Skeletal muscle tissue (tissue), 4 donors: ENCODE measurements around the gene WNK2. TPM values are rescaled to one million over a fixed set of nuclear protein-coding genes. Genes with fewer than 3 reads are reported as not detected.

Source experiments
- H3K27ac ChIP-seq: one replicate; pipeline ENCODE4 v1.7.0; 2013; ENCODE audit warnings: mild to moderate bottlenecking, low read depth, low read length, inconsistent platforms
- H3K27me3 ChIP-seq, 3 donors: one replicate each; pipeline ENCODE4 v1.7.0; 2013; ENCODE audit warnings: low read length in 3 of 3; ENCODE audit not compliant: control insufficient read depth in 3 of 3, insufficient read depth in 3 of 3
- H3K36me3 ChIP-seq, 3 donors: one replicate each; pipeline ENCODE4 v1.7.0; 2013; ENCODE audit warnings: low read length in 3 of 3; ENCODE audit not compliant: control insufficient read depth in 3 of 3, insufficient read depth in 3 of 3
- H3K4me1 ChIP-seq, 3 donors: one replicate each; pipeline ENCODE4 v1.7.0; 2013; ENCODE audit warnings: low read length in 3 of 3, mild to moderate bottlenecking in 3 of 3; ENCODE audit not compliant: control insufficient read depth in 3 of 3, insufficient read depth in 3 of 3
- H3K4me3 ChIP-seq, 3 donors: one replicate each; pipeline ENCODE4 v1.7.0; 2013; ENCODE audit warnings: low read length in 3 of 3
- H3K9ac ChIP-seq, 3 donors: one replicate each; pipeline ENCODE4 v1.7.0; 2013; ENCODE audit warnings: low read length in 3 of 3, mild to moderate bottlenecking in 3 of 3, moderate library complexity in 2 of 3, low read depth in 1 of 3
- H3K9me3 ChIP-seq, 3 donors: one replicate each; pipeline ENCODE4 v1.7.0; 2013; ENCODE audit warnings: low read length in 3 of 3; ENCODE audit not compliant: control insufficient read depth in 3 of 3
- total RNA-seq: library from RNA; depleted of rRNA; stranded (reverse); fragments of >200 nt; gene quantifications from one replicate; pipeline ENCODE4 v1.2.3, GENCODE V29; 2014
- donor health status: Osteomylitis.

Gene WNK2
- 4.7 TPM for total RNA-seq

- Histone ChIP-seq H3K27me3 (peaks cover 3 to 9% (median 9%) of the 10 kb centered on the region in 3 donors), H3K4me1 (peaks cover 38 to 66% (median 65%) of the 10 kb centered on the region in 3 donors)
These were observed at the start of gene WNK2 for GRCh38 chr9:93183663-93184431. TSS of gene WNK2 (plus strand) at chr9:93184139. CDS start at chr9:93184930, 791 bp downstream.

GRCh38 chr9:93134740-93135444 lies 49.0 kb upstream of the WNK2 start:
- peak overlapping the region; percentile 90 to 96 (median 96) for H3K9ac ChIP-seq
- no peaks in the 10 kb centered on the region for H3K9me3 ChIP-seq
- H3K27ac ChIP-seq = peak overlapping the region; percentile 94
- H3K4me3 ChIP-seq = peak overlapping the region; percentile 77 to 91 (median 81)
- H3K27me3 ChIP-seq = no peaks in the 10 kb centered on the region
- no peaks in the 10 kb centered on the region for H3K36me3 ChIP-seq
- peaks cover 58 to 61% (median 60%) of the 10 kb centered on the region in 3 donors for H3K4me1 ChIP-seq

More at GRCh38 chr9:93183663-93184431, at the start of gene WNK2:
- peak within 1 kb of the TSS; percentile 50 to 86 (median 76) for H3K9ac ChIP-seq
- H3K4me3 ChIP-seq = peak within 1 kb of the TSS; percentile 41 to 77 (median 72)
- no peaks in the 10 kb centered on the region for H3K9me3 ChIP-seq
- no peaks in the 10 kb centered on the region for H3K36me3 ChIP-seq
- peak within 1 kb of the TSS; percentile 54 for H3K27ac ChIP-seq

GRCh38 chr9:93136011-93136440 lies 47.9 kb upstream of the WNK2 start:
- Histone ChIP-seq H3K4me1 (peaks cover 51 to 53% (median 52%) of the 10 kb centered on the region in 3 donors), H3K9ac (peak overlapping the region in 2 of 3 donors; percentile 63 to 83), H3K4me3 (peak overlapping the region; percentile 56 to 69 (median 57)), H3K36me3 (no peaks in the 10 kb centered on the region), H3K27me3 (no peaks in the 10 kb centered on the region), H3K27ac (peak overlapping the region; percentile 55), H3K9me3 (no peaks in the 10 kb centered on the region)

- H3K27ac ChIP-seq = no peak overlapping the region
These were observed 46.6 kb upstream of the WNK2 start for GRCh38 chr9:93137362-93137761.

GRCh38 chr9:93138171-93138764 lies 45.7 kb upstream of the WNK2 start:
- no peak overlapping the region for H3K27ac ChIP-seq
- H3K4me1 ChIP-seq = peaks cover 37 to 42% (median 38%) of the 10 kb centered on the region in 3 donors
- H3K27me3 ChIP-seq = no peaks in the 10 kb centered on the region
- H3K36me3 ChIP-seq = no peaks in the 10 kb centered on the region
- H3K9ac ChIP-seq = no peak overlapping the region
- H3K4me3 ChIP-seq = no peak overlapping the region
- no peaks in the 10 kb centered on the region for H3K9me3 ChIP-seq

More at GRCh38 chr9:93137362-93137761, 46.6 kb upstream of the WNK2 start:
- no peaks in the 10 kb centered on the region for H3K9me3 ChIP-seq
- no peaks in the 10 kb centered on the region for H3K36me3 ChIP-seq
- no peak overlapping the region for H3K9ac ChIP-seq
- H3K27me3 ChIP-seq = no peaks in the 10 kb centered on the region
- peaks cover 43 to 46% (median 45%) of the 10 kb centered on the region in 3 donors for H3K4me1 ChIP-seq
- no peak overlapping the region for H3K4me3 ChIP-seq

- Histone ChIP-seq H3K27ac (peak overlapping the region; percentile 41), H3K4me1 (peaks cover 41 to 50% (median 42%) of the 10 kb centered on the region in 3 donors), H3K4me3 (no peak overlapping the region), H3K9ac (peak overlapping the region in 1 of 3 donors; percentile 33), H3K27me3 (no peaks in the 10 kb centered on the region), H3K9me3 (no peaks in the 10 kb centered on the region), H3K36me3 (no peaks in the 10 kb centered on the region)
These were observed 44.4 kb upstream of the WNK2 start for GRCh38 chr9:93139365-93140182.

- Histone ChIP-seq H3K4me1 (peaks cover 23 to 37% (median 28%) of the 10 kb centered on the region in 3 donors), H3K9ac (peak overlapping the region in 1 of 3 donors; percentile 40), H3K36me3 (no peaks in the 10 kb centered on the region), H3K9me3 (no peaks in the 10 kb centered on the region), H3K27ac (peak overlapping the region; percentile 44), H3K4me3 (no peak overlapping the region), H3K27me3 (no peaks in the 10 kb centered on the region)
These were observed 42.0 kb upstream of the WNK2 start for GRCh38 chr9:93141771-93142483.

- Histone ChIP-seq H3K4me1 (peaks cover 23 to 37% (median 31%) of the 10 kb centered on the region in 3 donors), H3K9me3 (peaks cover 0 to 2% (median 0%) of the 10 kb centered on the region in 3 donors), H3K27me3 (no peaks in the 10 kb centered on the region), H3K9ac (peak overlapping the region; percentile 17 to 65 (median 43)), H3K27ac (peak overlapping the region; percentile 75), H3K4me3 (peak overlapping the region in 2 of 3 donors; percentile 42 to 45), H3K36me3 (no peaks in the 10 kb centered on the region)
These were observed 40.0 kb upstream of the WNK2 start for GRCh38 chr9:93143830-93144530.
